ENCODE data around the gene KCNJ10. TPM values are rescaled to one million over a fixed set of nuclear protein-coding genes. Genes with fewer than 3 reads are reported as not detected.

Gene KCNJ10
- total RNA-seq, 1 experiment from 2014 or later = not detected

GRCh38 chr1:160030657-160031364, 39.1 kb downstream of the KCNJ10 start:
- DNase-seq (ENCODE audit: extremely low read depth, low read depth) = no peak

- DNase-seq (ENCODE audit: extremely low read depth, low read depth) = no peak
Measured at GRCh38 chr1:160028426-160028825, 41.5 kb downstream of the KCNJ10 start.

GRCh38 chr1:160025314-160025713, 44.6 kb downstream of the KCNJ10 start:
- DNase-seq (ENCODE audit: extremely low read depth, low read depth) = no peak

DNA sequence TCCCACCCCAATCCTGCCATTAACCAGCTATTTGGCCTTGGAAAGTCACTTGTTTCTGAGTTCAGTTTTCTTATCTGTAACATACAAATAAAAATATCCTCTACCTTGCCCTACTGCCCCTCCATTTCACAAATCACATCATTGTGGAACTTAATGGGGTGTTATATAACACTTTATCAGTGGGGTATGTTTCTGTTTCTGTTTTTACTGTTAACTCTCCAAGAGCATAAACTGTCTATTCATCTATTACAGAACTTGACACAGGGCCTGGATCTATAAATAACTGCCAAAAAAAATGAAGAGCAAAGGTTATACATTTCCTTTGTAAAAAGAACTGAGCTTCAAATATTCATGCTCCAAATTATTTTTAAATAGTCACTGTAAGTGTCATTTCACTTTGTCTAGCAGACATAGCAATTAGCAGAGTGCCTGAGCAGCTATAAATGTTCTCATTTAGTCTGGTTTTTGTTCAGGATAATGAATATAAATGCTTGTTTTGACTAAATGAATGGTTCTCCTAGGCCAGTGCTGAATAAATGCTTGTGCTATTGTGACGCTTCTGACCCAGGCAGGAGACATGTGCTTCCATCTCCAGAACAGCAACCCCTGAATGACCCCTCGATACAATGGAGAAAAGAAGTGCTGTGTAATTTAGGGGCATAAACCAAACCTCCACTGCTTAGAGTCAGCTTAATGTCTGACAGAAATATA, 45.6 kb downstream of the KCNJ10 start:
- DNase-seq (ENCODE audit: extremely low read depth, low read depth) = no peak

DNA sequence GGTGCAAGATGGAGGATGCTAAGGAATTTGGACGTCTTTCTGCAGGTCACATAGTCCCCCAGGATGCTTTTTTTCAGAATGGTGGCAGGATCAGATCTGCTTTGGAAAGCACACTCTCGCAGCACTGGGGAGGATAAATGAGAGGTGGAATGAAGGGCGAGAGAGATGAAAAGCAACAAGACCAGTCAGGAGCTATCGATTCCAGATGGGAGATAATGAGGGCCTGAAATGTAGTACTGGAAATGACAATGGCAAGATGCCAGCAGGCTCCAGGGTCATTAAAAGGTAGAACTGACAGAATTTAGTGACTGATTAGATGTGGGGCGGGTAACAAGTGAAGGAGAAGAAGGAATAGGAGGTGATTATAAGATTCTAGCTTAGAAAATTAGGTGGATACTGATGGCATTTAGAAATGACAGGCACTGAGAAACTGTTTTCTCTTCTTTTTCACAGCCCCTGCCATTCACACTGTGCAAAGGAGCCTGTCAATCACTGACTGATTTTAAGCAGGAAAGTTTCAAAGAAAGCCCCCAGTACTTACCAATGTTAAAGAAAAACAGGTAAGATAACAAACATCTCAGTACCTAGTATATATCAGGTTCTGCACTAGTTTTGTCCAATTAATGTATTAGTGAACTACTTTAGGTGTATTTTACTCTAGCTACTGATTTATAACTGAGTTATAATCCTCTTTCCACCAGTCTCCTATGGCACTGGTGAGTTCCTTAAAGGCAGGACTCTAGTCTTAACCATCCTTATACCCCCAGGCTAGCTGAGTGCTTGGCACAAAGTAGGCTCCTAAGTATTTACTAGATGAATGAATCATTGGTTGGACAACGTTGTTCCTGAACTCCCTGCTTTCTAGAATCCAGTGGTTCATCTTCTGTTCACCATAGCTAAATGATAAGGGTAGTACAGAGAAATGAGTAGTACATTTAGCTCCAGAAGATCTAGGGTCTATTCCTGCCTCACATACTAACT, 47.3 kb downstream of the KCNJ10 start:
- DNase-seq (ENCODE audit: extremely low read depth, low read depth) = no peak

- DNase-seq (ENCODE audit: extremely low read depth, low read depth) = no peak
Measured at GRCh38 chr1:160021376-160022074, 48.4 kb downstream of the KCNJ10 start.

DNA sequence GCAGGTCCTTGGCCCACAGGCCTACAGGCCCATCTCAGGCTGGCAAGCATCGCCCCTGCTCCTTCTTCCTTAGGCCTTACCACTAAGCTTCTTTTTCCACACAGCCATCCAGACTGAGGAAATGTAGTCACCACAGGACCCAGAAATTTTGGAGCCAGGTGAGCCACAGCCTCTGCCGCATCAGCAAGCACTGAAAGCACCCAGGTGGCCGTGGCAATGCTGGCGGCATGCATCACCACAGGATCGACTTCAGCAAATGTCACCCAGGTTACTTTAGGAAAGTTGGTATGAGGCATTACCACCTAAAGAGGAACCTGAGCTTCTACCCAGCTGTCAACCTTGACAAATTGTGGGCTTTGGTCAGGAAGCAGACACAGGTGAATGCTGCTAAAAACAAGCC, 49.8 kb downstream of the KCNJ10 start:
- DNase-seq (ENCODE audit: extremely low read depth, low read depth) = no peak

DNA sequence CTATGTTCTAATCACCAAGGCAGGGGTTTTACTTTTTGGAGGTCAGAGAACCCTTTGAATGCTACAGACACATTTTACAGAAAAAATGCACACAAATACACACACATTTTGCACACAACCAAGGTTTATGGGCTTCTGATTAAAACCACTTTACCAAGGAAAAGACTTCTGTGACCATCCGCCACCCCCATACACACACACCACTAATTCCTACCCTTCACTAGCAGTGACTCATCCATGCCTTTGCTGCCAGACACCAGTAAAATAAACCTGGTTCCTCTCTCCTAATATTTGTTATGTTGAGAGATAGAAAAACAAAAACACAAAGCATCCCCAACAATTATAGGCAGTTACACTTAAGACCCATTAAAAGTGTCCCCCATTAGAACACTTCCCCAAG, 51.1 kb downstream of the KCNJ10 start:
- no peak for DNase-seq (ENCODE audit: extremely low read depth, low read depth)

GRCh38 chr1:160018347-160018746, 51.6 kb downstream of the KCNJ10 start:
- no peak for DNase-seq (ENCODE audit: extremely low read depth, low read depth)

GRCh38 chr1:160017592-160017991, 52.4 kb downstream of the KCNJ10 start:
- DNase-seq (ENCODE audit: extremely low read depth, low read depth) = no peak

- no peak for DNase-seq (ENCODE audit: extremely low read depth, low read depth)
Measured at GRCh38 chr1:160011781-160012180, 58.2 kb downstream of the KCNJ10 start.

DNA sequence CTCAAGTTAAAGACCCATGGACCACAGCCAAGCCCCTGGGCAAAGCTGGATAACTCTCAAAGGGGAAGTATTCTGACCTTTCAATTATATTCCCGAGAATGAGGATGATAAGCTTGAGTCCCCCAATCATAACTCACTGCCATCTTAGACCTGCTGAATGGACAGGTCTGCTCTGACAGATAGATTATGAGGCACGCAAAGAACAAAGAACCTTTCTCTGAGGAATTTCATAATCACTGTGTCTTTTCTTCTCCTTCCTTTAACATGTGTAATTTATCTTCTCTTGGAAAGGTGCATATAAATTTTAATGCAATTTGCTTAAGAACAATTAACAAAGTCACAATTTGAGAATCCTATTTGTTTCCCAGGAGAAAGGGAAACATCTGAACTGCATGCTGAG, 60.2 kb downstream of the KCNJ10 start:
- no peak for DNase-seq (ENCODE audit: extremely low read depth, low read depth)

DNA sequence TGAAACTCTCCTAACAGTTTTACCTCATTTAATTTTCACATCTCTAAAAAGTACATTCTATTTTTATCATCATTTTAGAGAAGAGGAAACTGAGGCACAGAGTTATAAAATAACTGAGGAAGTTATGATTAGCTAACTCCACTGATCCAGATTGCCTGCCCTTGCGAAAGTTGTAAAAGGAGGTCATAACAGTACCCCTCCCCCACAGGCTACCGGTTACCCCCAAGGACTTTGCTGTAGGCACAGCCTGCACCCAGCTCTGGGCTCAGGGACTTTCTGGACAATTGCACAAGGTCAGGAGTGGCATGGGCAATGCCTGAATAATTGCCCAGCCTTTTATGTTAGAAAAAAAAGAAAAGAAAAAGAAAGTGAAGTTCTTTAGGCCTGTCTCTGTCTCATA, 60.9 kb downstream of the KCNJ10 start:
- DNase-seq (ENCODE audit: extremely low read depth, low read depth) = no peak

- peak; percentile 55 for DNase-seq (ENCODE audit: extremely low read depth, low read depth)
Measured at GRCh38 chr1:160007577-160008200, 62.3 kb downstream of the KCNJ10 start.

DNA sequence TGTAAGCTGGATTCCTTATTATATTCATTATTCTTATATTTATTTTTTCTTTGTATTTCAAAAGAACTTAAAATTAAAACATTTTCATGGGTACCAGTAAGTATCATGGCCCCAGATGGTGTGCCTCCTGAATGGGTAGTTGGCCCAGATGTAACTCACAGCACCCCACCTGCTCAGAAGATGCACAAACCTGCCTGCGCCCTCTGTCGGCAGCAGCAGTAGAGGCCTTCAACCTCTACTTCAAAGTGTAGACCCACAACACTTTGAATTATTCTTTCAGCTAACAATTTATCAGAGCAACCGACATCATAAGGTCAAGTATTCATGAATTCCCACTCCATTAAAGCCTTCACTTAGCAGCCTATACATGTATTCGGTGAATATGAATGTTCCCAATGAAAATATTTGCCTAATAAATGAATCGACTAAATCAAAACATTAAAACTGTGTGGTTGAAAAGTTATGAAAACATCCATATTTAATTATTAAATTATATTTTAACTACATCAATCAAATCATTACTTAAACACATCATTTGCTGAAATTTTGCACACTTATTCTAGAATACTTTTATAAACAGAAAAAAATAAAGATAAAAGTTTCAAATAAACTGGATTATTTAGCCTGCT, 63.5 kb downstream of the KCNJ10 start:
- peak; percentile 74 for DNase-seq (ENCODE audit: extremely low read depth, low read depth)

- no peak for DNase-seq (ENCODE audit: extremely low read depth, low read depth)
Measured at GRCh38 chr1:160005070-160005469, 64.9 kb downstream of the KCNJ10 start.

- DNase-seq (ENCODE audit: extremely low read depth, low read depth) = no peak
Measured at GRCh38 chr1:160004425-160004824, 65.5 kb downstream of the KCNJ10 start.

DNA sequence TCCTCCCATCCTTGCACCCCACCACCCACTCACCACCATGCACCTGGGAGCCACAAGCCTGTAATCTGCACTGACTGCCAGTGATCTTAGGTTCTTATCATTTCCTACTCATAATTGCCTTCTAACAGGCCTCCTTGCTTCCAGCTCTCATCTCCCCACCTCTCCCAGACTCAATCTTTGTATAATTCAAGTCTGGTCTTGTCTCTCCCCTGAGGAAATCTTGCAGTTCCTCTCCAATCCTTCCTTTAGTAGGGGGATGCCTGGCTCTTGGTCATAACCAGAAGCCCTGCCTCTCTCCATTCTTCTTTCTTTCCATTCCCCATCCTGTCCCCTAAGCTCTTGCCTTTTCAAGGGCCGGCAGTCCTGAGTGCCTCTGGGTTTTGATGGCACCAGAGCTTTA, 66.0 kb downstream of the KCNJ10 start:
- no peak for DNase-seq (ENCODE audit: extremely low read depth, low read depth)

GRCh38 chr1:160001440-160001839, 68.5 kb downstream of the KCNJ10 start:
- no peak for DNase-seq (ENCODE audit: extremely low read depth, low read depth)

DNA sequence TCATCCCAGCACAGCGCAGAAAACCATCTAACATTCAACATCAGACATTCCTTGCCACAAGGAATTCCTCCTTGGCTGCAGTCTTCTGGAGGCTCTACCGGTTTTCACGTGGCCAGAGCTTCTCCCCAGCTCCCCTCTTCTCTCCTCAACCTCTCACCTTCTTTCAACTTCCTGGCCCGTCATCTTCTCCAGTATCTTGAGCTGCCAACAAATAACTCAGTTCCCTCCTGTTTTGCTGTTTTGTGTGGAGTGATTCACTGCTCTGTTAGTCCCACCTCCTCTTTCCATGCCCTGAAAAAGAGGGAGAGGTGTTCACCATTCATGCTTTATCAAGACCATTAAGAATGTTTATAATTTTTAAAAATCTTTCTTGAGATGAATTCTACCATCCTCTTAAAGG, 70.8 kb downstream of the KCNJ10 start:
- DNase-seq (ENCODE audit: extremely low read depth, low read depth) = no peak
